Measurements from ENCODE around the gene ZG16. TPM values are rescaled to one million over a fixed set of nuclear protein-coding genes. Genes with fewer than 3 reads are reported as not detected.

The ZG16 gene
- total and polyA plus RNA-seq, 7 experiments from 2014 or later, result not detected

- ATAC-seq (no peak), DNase-seq (no peak)
- Histone ChIP-seq H3K27ac (ENCODE audit: low read depth, low read length) (no peak overlapping the region), H3K4me1 (ENCODE audit: control insufficient read depth in 2 of 2, insufficient read depth in 2 of 2, low read length in 2 of 2) (peaks cover 0 to 15% of the 10 kb centered on the region in 2 donors), H3K36me3 (ENCODE audit: control insufficient read depth in 2 of 3, insufficient read depth in 3 of 3, low read length in 3 of 3) (no peaks in the 10 kb centered on the region), H3K27me3 (ENCODE audit: control insufficient read depth in 2 of 2, insufficient read depth in 2 of 2, low read length in 2 of 2) (no peaks in the 10 kb centered on the region), H3K9me3 (ENCODE audit: control insufficient read depth in 2 of 3, low read length in 3 of 3) (no peaks in the 10 kb centered on the region), H3K4me3 (ENCODE audit: low read length) (no peak overlapping the region)
- ChIA-PET CTCF (interaction anchor here (0.6 kb wide), 1 partner anchor 15 kb away, joined by 3 read pairs; no protein-coding TSS in a partner anchor), POLR2A (interaction anchor here (0.7 kb wide), 2 partner anchors 19 to 23 kb away, joined by 3 to 5 read pairs; no protein-coding TSS in a partner anchor)
- intact Hi-C loops (cut with micrococcal nuclease), result no loop called here
- Mint-ChIP-seq H3K4me3 (no peak overlapping the region), H3K4me1 (peaks cover 7 to 41% (median 34%) of the 10 kb centered on the region in 7 donors), H3K27me3 (peaks cover 0 to 8% (median 0%) of the 10 kb centered on the region in 5 donors), H3K27ac (peak overlapping the region in 3 of 9 donors; percentile 33 to 73 (median 41)), H3K9me3 (peaks cover 0 to 3% (median 0%) of the 10 kb centered on the region in 11 donors), H3K36me3 (no peaks in the 10 kb centered on the region)
Measured at GRCh38 chr16:29761882-29762281, 16.2 kb upstream of the ZG16 start.

DNA sequence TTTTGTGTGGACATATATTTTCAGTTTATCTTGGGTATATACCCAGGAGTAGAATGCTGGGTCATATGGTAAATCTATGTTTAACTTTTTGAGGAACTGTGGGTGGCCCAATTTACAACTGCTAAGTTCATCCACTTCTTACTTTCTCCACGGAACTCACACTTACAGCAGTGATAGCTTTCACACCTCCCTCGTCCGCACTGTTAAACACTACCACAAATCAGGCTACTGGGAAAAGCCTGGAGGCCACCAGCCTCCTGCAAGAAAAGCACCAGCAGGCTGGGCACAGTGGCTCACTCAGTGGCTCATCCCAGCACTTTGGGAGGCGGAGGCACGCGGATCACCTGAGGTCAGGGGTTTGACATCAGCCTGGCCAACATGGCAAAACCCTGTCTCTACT lies 14.7 kb upstream of the ZG16 start:
- Mint-ChIP-seq H3K4me3 (peak overlapping the region in 1 of 10 donors; percentile 12), H3K9me3 (peaks cover 0 to 3% (median 0%) of the 10 kb centered on the region in 11 donors), H3K36me3 (no peaks in the 10 kb centered on the region), H3K4me1 (peaks cover 7 to 35% (median 26%) of the 10 kb centered on the region in 7 donors), H3K27ac (peak overlapping the region in 8 of 9 donors; percentile 17 to 77 (median 50)), H3K27me3 (peaks cover 0 to 8% (median 0%) of the 10 kb centered on the region in 5 donors)
- ATAC-seq, result no peak
- CTCF ChIA-PET, result interaction anchor here (0.5 kb wide), 1 partner anchor 58 kb away, joined by 3 read pairs; no protein-coding TSS in a partner anchor
- POLR2A ChIA-PET, result no interaction called here
- Histone ChIP-seq H3K4me1 (ENCODE audit: control insufficient read depth in 2 of 2, insufficient read depth in 2 of 2, low read length in 2 of 2) (peaks cover 0 to under 1% of the 10 kb centered on the region in 2 donors), H3K27me3 (ENCODE audit: control insufficient read depth in 2 of 2, insufficient read depth in 2 of 2, low read length in 2 of 2) (no peaks in the 10 kb centered on the region), H3K36me3 (ENCODE audit: control insufficient read depth in 2 of 3, insufficient read depth in 3 of 3, low read length in 3 of 3) (no peaks in the 10 kb centered on the region), H3K27ac (ENCODE audit: low read depth, low read length) (no peak overlapping the region), H3K4me3 (ENCODE audit: low read length) (no peak overlapping the region), H3K9me3 (ENCODE audit: control insufficient read depth in 2 of 3, low read length in 3 of 3) (no peaks in the 10 kb centered on the region)
- intact Hi-C loops (cut with micrococcal nuclease), result no loop called here
- DNase-seq, result no peak

GRCh38 chr16:29765167-29766032 lies 12.7 kb upstream of the ZG16 start:
- Mint-ChIP-seq H3K36me3 (no peaks in the 10 kb centered on the region), H3K4me3 (peak overlapping the region in 2 of 10 donors; percentile 38 to 49), H3K27me3 (peaks cover 0 to 8% (median 0%) of the 10 kb centered on the region in 5 donors), H3K9me3 (peaks cover 0 to 2% (median 0%) of the 10 kb centered on the region in 11 donors), H3K27ac (peak overlapping the region in 6 of 9 donors; percentile 1 to 82 (median 72)), H3K4me1 (peaks cover 7 to 30% (median 23%) of the 10 kb centered on the region in 7 donors)
- no peaks in the 10 kb centered on the region for H3K27me3 ChIP-seq (ENCODE audit: control insufficient read depth in 2 of 2, insufficient read depth in 2 of 2, low read length in 2 of 2)
- ChIA-PET CTCF (no interaction called here), POLR2A (interaction anchor here (0.6 to 1.3 kb wide), 5 partner anchors 7 to 24 kb away, joined by 4 to 6 read pairs (median 5); no protein-coding TSS in a partner anchor)
- no peak overlapping the region for H3K4me3 ChIP-seq (ENCODE audit: low read length)
- no peaks in the 10 kb centered on the region for H3K9me3 ChIP-seq (ENCODE audit: control insufficient read depth in 2 of 3, low read length in 3 of 3)
- DNase-seq (no peak), ATAC-seq (no peak)
- no peaks in the 10 kb centered on the region for H3K36me3 ChIP-seq (ENCODE audit: control insufficient read depth in 2 of 3, insufficient read depth in 3 of 3, low read length in 3 of 3)
- H3K27ac ChIP-seq (ENCODE audit: low read depth, low read length), result no peak overlapping the region
- intact Hi-C loops (cut with micrococcal nuclease), result no loop called here
- H3K4me1 ChIP-seq (ENCODE audit: control insufficient read depth in 2 of 2, insufficient read depth in 2 of 2, low read length in 2 of 2), result no peaks in the 10 kb centered on the region

GRCh38 chr16:29766571-29766970 lies 11.5 kb upstream of the ZG16 start:
- no peak overlapping the region for H3K4me3 ChIP-seq (ENCODE audit: low read length)
- no peaks in the 10 kb centered on the region for H3K36me3 ChIP-seq (ENCODE audit: control insufficient read depth in 2 of 3, insufficient read depth in 3 of 3, low read length in 3 of 3)
- Mint-ChIP-seq H3K27me3 (peaks cover 0 to 3% (median 0%) of the 10 kb centered on the region in 5 donors), H3K4me3 (no peak overlapping the region), H3K27ac (peak overlapping the region in 1 of 9 donors; percentile 30), H3K4me1 (peaks cover 7 to 27% (median 21%) of the 10 kb centered on the region in 7 donors), H3K36me3 (no peaks in the 10 kb centered on the region), H3K9me3 (peaks cover 0 to 2% (median 0%) of the 10 kb centered on the region in 11 donors)
- DNase-seq (no peak), ATAC-seq (no peak)
- H3K27me3 ChIP-seq (ENCODE audit: control insufficient read depth in 2 of 2, insufficient read depth in 2 of 2, low read length in 2 of 2), result no peaks in the 10 kb centered on the region
- no peak overlapping the region for H3K27ac ChIP-seq (ENCODE audit: low read depth, low read length)
- intact Hi-C loops (cut with micrococcal nuclease), result no loop called here
- H3K9me3 ChIP-seq (ENCODE audit: control insufficient read depth in 2 of 3, low read length in 3 of 3), result no peaks in the 10 kb centered on the region
- CTCF ChIA-PET, result interaction anchor here (1.0 kb wide), 1 partner anchor 19 kb away, joined by 3 read pairs; no protein-coding TSS in a partner anchor
- POLR2A ChIA-PET, result interaction anchor here (2.2 kb wide), 1 partner anchor 24 kb away, joined by 10 read pairs; the partner anchor contains the start of gene KIF22
- no peaks in the 10 kb centered on the region for H3K4me1 ChIP-seq (ENCODE audit: control insufficient read depth in 2 of 2, insufficient read depth in 2 of 2, low read length in 2 of 2)

- intact Hi-C loops (cut with micrococcal nuclease), result no loop called here
Measured at GRCh38 chr16:29767062-29767461, 11.0 kb upstream of the ZG16 start.

GRCh38 chr16:29769507-29769906 lies 8.5 kb upstream of the ZG16 start:
- no peak overlapping the region for H3K27ac ChIP-seq (ENCODE audit: low read depth, low read length)
- intact Hi-C loops (cut with micrococcal nuclease), result no loop called here
- Mint-ChIP-seq H3K9me3 (peaks cover 0 to 3% (median 0%) of the 10 kb centered on the region in 11 donors), H3K27ac (peak overlapping the region in 1 of 9 donors; percentile 60), H3K27me3 (no peaks in the 10 kb centered on the region), H3K4me3 (no peak overlapping the region), H3K4me1 (peaks cover 12 to 27% (median 22%) of the 10 kb centered on the region in 7 donors), H3K36me3 (no peaks in the 10 kb centered on the region)
- H3K27me3 ChIP-seq (ENCODE audit: control insufficient read depth in 2 of 2, insufficient read depth in 2 of 2, low read length in 2 of 2), result no peaks in the 10 kb centered on the region
- ChIA-PET CTCF (interaction anchor here (0.9 to 1.0 kb wide), 2 partner anchors 12 to 20 kb away, joined by 3 to 4 read pairs; no protein-coding TSS in a partner anchor), POLR2A (interaction anchor here (0.6 to 1.7 kb wide), 6 partner anchors 11 to 33 kb away, joined by 3 to 5 read pairs (median 4); no protein-coding TSS in a partner anchor)
- H3K4me3 ChIP-seq (ENCODE audit: low read length), result no peak overlapping the region
- DNase-seq (no peak), ATAC-seq (no peak)
- no peaks in the 10 kb centered on the region for H3K4me1 ChIP-seq (ENCODE audit: control insufficient read depth in 2 of 2, insufficient read depth in 2 of 2, low read length in 2 of 2)
- no peaks in the 10 kb centered on the region for H3K9me3 ChIP-seq (ENCODE audit: control insufficient read depth in 2 of 3, low read length in 3 of 3)
- no peaks in the 10 kb centered on the region for H3K36me3 ChIP-seq (ENCODE audit: control insufficient read depth in 2 of 3, insufficient read depth in 3 of 3, low read length in 3 of 3)

More at GRCh38 chr16:29767062-29767461, 11.0 kb upstream of the ZG16 start:
- DNase-seq (no peak), ATAC-seq (no peak)
- H3K9me3 Mint-ChIP-seq, result peaks cover 0 to 2% (median 0%) of the 10 kb centered on the region in 11 donors
- H3K36me3 Mint-ChIP-seq, result no peaks in the 10 kb centered on the region
- H3K4me3 Mint-ChIP-seq, result no peak overlapping the region
- no peaks in the 10 kb centered on the region for H3K9me3 ChIP-seq (ENCODE audit: control insufficient read depth in 2 of 3, low read length in 3 of 3)
- peak overlapping the region in 3 of 9 donors; percentile 4 to 37 (median 8) for H3K27ac Mint-ChIP-seq
- peaks cover 5 to 27% (median 21%) of the 10 kb centered on the region in 7 donors for H3K4me1 Mint-ChIP-seq
- ChIA-PET CTCF (interaction anchor here (1.0 kb wide), 1 partner anchor 18 kb away, joined by 3 read pairs; no protein-coding TSS in a partner anchor), POLR2A (interaction anchor here (2.2 kb wide), 1 partner anchor 23 kb away, joined by 10 read pairs; the partner anchor contains the start of gene KIF22)
- H3K36me3 ChIP-seq (ENCODE audit: control insufficient read depth in 2 of 3, insufficient read depth in 3 of 3, low read length in 3 of 3), result no peaks in the 10 kb centered on the region
- peaks cover 0 to 3% (median 0%) of the 10 kb centered on the region in 5 donors for H3K27me3 Mint-ChIP-seq
- no peak overlapping the region for H3K27ac ChIP-seq (ENCODE audit: low read depth, low read length)
- no peak overlapping the region for H3K4me3 ChIP-seq (ENCODE audit: low read length)
- no peaks in the 10 kb centered on the region for H3K27me3 ChIP-seq (ENCODE audit: control insufficient read depth in 2 of 2, insufficient read depth in 2 of 2, low read length in 2 of 2)
- no peaks in the 10 kb centered on the region for H3K4me1 ChIP-seq (ENCODE audit: control insufficient read depth in 2 of 2, insufficient read depth in 2 of 2, low read length in 2 of 2)

All from naive thymus-derived CD4-positive, alpha-beta T cell (primary cell).